ENCODE data around the gene KRT78. TPM values are rescaled to one million over a fixed set of nuclear protein-coding genes. Genes with fewer than 3 reads are reported as not detected.

Gene KRT78
- total and polyA plus RNA-seq, 11 donors, result 0.14 TPM; not detected in 10

- DNase-seq (peak; percentile 24 to 77 (median 52)), ATAC-seq (peak in 3 of 4 donors; percentile 12 to 38 (median 38))
- Histone ChIP-seq H3K36me3 (no peaks in the 10 kb centered on the region), H3K9me3 (no peaks in the 10 kb centered on the region), H3K27me3 (no peaks in the 10 kb centered on the region), H3K27ac (peak overlapping the region in 5 of 12 donors; percentile 13 to 55 (median 36)), H3K4me1 (peaks cover 0 to 39% (median 10%) of the 10 kb centered on the region in 12 donors), H3K4me3 (no peak overlapping the region)
- TF ChIP-seq CTCF (IDR thresholded peaks at IDR 0.05) (peak; percentile 47 to 73 (median 64)), POLR2A (IDR thresholded peaks at IDR 0.05) (no peak)
- intact Hi-C loops (cut with DNase I), result loop anchor here in 9 of 10 donors (2.0 to 5.0 kb wide), 4 partner anchors 288 to 498 kb away; no protein-coding TSS in a partner anchor
- 41 to 57% (median 46%) methylated on average over 12 to 14 of the region's 14 CpGs for WGBS, 4 donors
Measured at GRCh38 chr12:52870361-52871290, 21.8 kb upstream of the KRT78 start.

GRCh38 chr12:52867642-52868041 is 18.8 kb upstream of the KRT78 start:
- no peaks in the 10 kb centered on the region for H3K9me3 ChIP-seq
- TF ChIP-seq POLR2A (IDR thresholded peaks at IDR 0.05), result no peak
- H3K27ac ChIP-seq, result no peak overlapping the region
- WGBS, 4 donors, result 54 to 70% (median 61%) methylated on average over 9 of the region's 9 CpGs
- DNase-seq (peak; percentile 54 to 82 (median 66)), ATAC-seq (peak in 2 of 4 donors; percentile 51 to 58)
- peaks cover 0 to 23% (median 5%) of the 10 kb centered on the region in 12 donors for H3K4me1 ChIP-seq
- intact Hi-C loops (cut with DNase I), result loop anchor here in 4 of 10 donors (5.0 to 10.0 kb wide), 5 partner anchors 193 to 495 kb away; no protein-coding TSS in a partner anchor
- H3K27me3 ChIP-seq, result no peaks in the 10 kb centered on the region
- no peak overlapping the region for H3K4me3 ChIP-seq
- H3K36me3 ChIP-seq, result no peaks in the 10 kb centered on the region

- TF ChIP-seq CTCF (IDR thresholded peaks at IDR 0.05) (no peak), POLR2A (IDR thresholded peaks at IDR 0.05) (no peak)
- Histone ChIP-seq H3K9me3 (no peaks in the 10 kb centered on the region), H3K4me3 (no peak overlapping the region), H3K36me3 (no peaks in the 10 kb centered on the region), H3K27ac (no peak overlapping the region), H3K4me1 (peaks cover 0 to 23% (median 5%) of the 10 kb centered on the region in 12 donors), H3K27me3 (no peaks in the 10 kb centered on the region)
- ATAC-seq, result no peak
- 93 to 97% (median 95%) methylated on average over 5 of the region's 5 CpGs for WGBS, 4 donors
- no peak for DNase-seq
- intact Hi-C loops (cut with DNase I), result loop anchor here in 4 of 10 donors (5.0 to 10.0 kb wide), 5 partner anchors 192 to 495 kb away; no protein-coding TSS in a partner anchor
Measured at GRCh38 chr12:52867152-52867551, 18.4 kb upstream of the KRT78 start.

GRCh38 chr12:52865090-52865944 is 16.5 kb upstream of the KRT78 start:
- intact Hi-C loops (cut with DNase I), result loop anchor here in 4 of 10 donors (5.0 to 10.0 kb wide), 5 partner anchors 191 to 493 kb away; no protein-coding TSS in a partner anchor
- no peaks in the 10 kb centered on the region for H3K27me3 ChIP-seq
- H3K4me3 ChIP-seq, result no peak overlapping the region
- no peak overlapping the region for H3K27ac ChIP-seq
- DNase-seq (peak; percentile 43 to 77 (median 61)), ATAC-seq (peak in 3 of 4 donors; percentile 59 to 75 (median 62))
- H3K4me1 ChIP-seq, result peaks cover 0 to 5% (median 0%) of the 10 kb centered on the region in 12 donors
- TF ChIP-seq CTCF (IDR thresholded peaks at IDR 0.05) (peak; percentile 56 to 80 (median 73)), POLR2A (IDR thresholded peaks at IDR 0.05) (no peak)
- no peaks in the 10 kb centered on the region for H3K36me3 ChIP-seq
- H3K9me3 ChIP-seq, result no peaks in the 10 kb centered on the region
- 42 to 51% (median 48%) methylated on average over 10 of the region's 10 CpGs for WGBS, 4 donors

Data from heart left ventricle (tissue), 16 donors.